NB4 (cell line): ENCODE data around the gene TSPAN32.

ENCODE experiments used
- POLR2A ChIP-seq: IDR thresholded peaks from 2 replicates; pipeline ENCODE4 v1.6.1; 2011; ENCODE audit warnings: mild to moderate bottlenecking; ENCODE audit not compliant: insufficient read length; ENCODE audit errors: extremely low read depth
- TF ChIP-seq, protein P1 (sequence below): IDR thresholded peaks from one replicate; pipeline ENCODE4 v1.5.1; 2012; ENCODE audit warnings: low read depth, low read length
- TF ChIP-seq, protein P2 (sequence below): IDR thresholded peaks from 2 replicates; pipeline ENCODE4 v1.6.1; 2011; ENCODE audit warnings: low read depth, low read length

DNA sequence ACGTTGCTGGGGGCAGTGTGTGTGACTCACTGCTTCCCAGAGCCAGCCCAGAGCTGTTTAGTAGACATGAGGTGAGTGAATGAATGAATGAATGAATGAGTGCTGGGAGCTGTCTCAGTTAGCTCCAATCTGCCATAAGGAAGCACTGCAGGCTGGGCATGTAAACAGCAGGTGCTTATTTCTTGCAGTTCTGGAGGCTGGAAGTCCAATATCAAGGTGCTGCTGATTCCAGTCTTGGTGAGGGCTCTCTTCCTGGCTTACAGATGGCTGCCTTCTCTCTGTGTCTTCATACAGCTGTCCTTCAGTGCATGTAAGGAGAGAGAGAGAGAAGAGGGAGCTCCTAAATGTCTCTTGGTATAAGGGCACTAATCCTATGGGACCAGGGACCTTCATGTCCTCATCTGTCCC, 4.2 kb upstream of the TSPAN32 start:
- TF ChIP-seq, protein P1, sequence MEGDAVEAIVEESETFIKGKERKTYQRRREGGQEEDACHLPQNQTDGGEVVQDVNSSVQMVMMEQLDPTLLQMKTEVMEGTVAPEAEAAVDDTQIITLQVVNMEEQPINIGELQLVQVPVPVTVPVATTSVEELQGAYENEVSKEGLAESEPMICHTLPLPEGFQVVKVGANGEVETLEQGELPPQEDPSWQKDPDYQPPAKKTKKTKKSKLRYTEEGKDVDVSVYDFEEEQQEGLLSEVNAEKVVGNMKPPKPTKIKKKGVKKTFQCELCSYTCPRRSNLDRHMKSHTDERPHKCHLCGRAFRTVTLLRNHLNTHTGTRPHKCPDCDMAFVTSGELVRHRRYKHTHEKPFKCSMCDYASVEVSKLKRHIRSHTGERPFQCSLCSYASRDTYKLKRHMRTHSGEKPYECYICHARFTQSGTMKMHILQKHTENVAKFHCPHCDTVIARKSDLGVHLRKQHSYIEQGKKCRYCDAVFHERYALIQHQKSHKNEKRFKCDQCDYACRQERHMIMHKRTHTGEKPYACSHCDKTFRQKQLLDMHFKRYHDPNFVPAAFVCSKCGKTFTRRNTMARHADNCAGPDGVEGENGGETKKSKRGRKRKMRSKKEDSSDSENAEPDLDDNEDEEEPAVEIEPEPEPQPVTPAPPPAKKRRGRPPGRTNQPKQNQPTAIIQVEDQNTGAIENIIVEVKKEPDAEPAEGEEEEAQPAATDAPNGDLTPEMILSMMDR = no peak
- TF ChIP-seq POLR2A = no peak
- TF ChIP-seq, protein P2, sequence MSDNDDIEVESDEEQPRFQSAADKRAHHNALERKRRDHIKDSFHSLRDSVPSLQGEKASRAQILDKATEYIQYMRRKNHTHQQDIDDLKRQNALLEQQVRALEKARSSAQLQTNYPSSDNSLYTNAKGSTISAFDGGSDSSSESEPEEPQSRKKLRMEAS = no peak
